Inferior parietal cortex (tissue), 1 donor: ENCODE measurements around the gene APLNR.
"Not testable (repeated sequence)": the region's sequence is repeated elsewhere in the genome, so short reads cannot be mapped to it uniquely, and the experiment has no call there.

Source experiments
- DNase-seq: peaks from one replicate; pipeline ENCODE4 v3.0.0-alpha.2; 2016; ENCODE audit errors: extremely low spot score

Gene APLNR

DNA sequence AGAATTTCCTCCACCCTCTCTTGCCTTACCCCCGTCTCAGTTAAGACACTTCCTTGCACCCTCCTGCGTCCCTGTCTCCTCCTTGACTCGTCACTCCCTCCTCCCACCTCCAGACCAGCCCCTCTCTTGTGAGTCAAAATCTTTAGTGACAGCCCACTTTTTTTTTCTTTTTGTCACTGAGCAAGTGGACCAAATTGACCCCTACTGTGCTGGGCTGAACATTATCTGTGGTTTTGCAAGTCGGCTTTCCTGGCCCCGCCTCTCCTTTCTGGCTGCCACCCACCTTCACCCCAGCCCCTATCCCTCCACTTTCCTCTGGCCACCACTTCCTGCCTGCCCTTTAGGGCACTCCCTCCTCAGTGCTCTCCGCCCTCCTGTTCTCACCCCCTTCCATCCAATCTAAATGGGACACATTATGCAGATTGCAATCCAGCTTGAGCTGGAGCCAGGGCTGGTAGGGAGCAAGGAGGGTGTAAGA lies at the start of gene APLNR:
Gene APLNR (minus strand): TSS at position 47 of the 478 bp plus-strand sequence. CDS start 246 bp downstream, outside the sequence.
- no peak for DNase-seq

DNA sequence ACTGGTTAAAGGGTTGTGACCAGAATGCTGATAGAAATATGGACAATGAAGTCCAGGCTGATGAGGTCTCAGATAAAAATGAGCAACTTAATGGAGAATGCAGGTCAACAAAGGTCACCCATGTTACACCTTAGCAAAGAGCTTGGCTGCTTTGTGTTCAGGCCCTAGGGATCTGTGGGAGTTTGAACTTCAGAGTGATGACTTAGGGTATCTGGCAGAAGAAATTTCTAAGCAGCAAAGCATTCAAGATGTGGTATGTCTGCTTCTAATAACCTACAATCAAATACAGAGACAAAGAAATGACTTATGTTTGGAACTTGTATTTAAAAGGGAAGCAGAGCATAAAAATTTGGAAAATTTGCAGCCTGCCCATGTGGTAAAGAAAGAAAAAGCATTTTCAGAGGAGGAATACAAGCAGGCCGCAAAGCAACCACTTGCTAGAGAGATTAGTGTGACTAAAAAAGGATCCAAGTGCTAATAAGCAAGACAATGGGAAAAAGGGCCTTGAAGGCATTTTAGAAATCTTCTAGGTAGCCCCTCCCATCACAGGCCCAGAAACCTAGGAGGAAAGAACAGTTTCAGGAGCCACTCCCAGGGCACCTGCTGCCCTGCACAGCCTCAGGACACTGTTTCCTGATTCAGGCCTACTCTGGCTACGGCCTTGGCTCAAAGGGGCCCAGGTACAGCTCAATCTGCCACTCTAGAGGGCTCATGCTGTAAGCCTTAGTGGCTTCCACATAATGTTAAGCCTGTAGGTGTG lies 46.4 kb upstream of the APLNR start:
- no peak for DNase-seq

- not testable (repeated sequence) for DNase-seq
Observed at GRCh38 chr11:57281546-57281945, 44.5 kb upstream of the APLNR start.

- no peak for DNase-seq
Observed at GRCh38 chr11:57279116-57279515, 42.1 kb upstream of the APLNR start.

DNA sequence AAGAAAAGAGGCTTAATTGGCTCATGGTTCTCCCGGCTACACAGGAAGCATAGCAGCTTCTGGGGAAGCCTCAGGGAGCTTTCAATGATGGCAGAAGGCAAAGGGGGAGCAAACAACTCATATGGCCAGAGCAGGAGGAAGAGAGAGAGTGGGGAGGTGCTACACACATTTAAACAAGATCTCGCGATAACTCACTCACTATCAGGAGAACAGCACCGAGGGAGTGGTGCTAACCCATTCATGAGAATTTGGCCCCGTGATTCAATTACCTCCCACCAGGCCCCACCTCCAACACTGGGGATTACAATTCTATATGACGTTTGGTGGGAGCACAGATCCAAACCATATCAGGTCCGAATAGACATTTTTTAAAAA lies 41.7 kb upstream of the APLNR start:
- DNase-seq = no peak

DNA sequence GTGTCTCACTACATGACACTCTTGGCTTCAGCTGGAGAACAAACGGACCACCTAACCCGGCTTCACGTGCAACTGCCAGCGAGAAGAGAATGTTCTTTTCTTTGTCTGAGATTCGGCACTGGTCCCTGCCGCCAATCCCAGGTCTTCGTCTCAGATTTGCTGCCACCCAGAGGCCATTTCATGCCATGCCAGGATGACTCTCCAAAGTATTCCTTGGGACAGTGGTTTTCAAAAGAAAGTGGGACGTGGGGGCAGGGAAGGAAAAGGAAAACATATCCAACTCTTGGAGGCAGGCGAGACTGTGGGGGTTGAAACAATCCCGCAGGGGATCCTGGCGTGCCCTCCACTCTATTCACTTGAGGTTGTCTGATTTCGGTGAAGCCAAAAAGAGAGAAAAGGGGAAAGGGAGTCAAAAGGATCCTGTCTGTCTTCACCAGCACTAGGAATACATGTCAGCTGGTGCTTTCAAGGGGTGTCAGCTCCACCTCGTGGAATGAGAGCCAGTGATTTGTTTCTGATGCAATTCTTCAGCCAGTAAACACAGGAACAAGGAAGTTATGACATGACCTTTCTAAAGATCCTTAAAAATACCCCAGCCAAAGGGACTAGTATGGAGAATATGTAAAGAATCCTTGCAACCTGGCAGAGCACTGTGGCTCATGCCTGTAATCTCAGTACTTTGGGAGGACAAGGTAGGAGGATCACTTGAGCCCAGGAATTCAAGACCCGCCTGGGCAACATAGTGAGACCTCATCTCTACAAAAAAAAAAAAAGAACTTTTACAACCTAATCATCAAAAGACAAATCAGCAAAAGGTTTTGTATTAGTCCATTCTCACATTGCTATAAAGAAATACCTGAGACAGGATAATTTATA lies 41.0 kb upstream of the APLNR start:
- DNase-seq = peak; percentile 78

GRCh38 chr11:57276971-57277675 lies 40.1 kb upstream of the APLNR start:
- no peak for DNase-seq

GRCh38 chr11:57276169-57276970 lies 39.3 kb upstream of the APLNR start:
- no peak for DNase-seq

DNA sequence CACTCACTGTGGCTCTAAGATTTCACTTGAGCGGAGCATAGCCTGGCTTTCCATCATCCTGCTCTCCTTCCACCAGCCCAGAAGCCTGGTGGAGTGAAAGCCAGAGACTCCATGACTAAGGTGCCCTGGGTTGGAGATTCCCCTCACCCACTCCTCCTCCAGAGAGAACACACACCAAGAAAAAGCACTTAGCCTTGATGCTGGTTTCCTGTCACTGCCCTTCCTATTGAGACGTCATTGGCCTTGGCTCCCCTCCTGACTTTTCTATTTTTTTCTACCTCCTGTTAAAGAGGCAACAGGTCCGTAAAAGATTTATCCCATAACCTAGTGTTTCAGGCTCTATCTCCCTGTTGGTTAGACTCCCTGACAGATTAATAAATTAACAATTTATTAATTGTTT lies 38.5 kb upstream of the APLNR start:
- no peak for DNase-seq

GRCh38 chr11:57274904-57275498 lies 38.0 kb upstream of the APLNR start:
- no peak for DNase-seq

DNA sequence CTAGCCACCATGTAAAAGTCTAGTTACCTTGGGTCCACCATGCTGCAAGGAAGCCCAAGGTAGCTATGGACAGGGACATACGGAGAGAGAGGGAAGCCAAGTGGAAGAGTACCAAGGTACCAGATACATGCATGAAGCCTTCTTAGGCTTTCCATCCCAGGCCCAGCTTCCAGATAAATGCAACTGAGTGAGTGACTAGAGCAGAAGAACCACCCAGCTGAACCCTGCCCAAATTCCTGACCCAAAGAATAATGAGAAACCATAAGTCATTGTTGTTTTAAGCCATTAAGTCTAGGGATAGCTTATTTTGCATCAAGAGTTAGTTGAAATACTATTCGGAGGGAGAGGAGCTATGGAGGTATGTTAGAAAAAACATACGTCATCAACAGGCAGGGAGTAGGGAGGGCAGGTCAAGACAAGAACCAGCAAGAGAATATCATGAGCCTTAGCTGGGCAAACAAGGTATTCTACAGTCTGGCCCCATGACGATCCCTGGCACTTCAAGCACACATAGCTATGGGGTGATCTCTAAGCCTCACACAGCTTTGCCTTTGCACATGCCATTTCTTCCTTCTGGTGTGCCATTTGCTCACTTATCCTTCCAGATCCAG lies 36.5 kb upstream of the APLNR start:
- DNase-seq = no peak

- no peak for DNase-seq
Observed at GRCh38 chr11:57269571-57270021, 32.5 kb upstream of the APLNR start.

DNA sequence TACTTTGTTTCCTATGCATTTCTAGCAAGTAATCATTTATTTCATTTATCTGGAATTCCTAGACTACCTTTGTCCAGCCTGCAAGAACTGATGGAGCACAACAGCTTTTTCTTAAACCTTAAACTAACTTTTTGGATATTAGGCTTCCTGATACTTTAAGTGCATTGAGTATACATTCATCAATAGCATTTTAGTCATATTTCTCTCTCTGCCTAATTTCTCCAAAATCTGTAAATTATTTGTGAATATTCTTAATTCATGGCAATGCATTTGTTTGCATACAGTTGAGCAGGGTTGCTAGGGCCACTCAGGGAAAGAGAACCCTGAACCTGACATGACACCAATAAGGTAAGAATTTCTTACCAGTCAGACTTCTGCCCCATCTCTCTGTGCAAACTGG lies 29.1 kb upstream of the APLNR start:
- no peak for DNase-seq

DNA sequence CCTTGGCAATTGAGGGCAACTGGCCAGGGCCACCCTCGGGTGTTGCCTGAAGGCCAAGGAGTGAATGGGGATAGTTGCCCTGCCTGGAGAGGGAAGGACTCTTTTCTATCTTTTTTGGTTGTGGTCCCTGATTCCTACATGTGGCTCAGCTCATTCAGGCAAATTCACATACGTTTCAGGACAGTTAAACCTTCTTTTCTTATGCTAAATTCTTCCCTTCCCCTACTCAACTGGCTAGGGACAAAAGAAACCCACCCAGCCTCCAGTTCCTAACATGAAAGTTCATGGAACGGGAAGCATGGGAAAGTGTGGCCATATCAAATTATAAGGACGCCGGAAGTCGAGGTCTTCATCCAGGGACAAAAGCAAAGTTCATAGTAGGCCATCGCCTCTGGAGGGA lies 26.3 kb upstream of the APLNR start:
- no peak for DNase-seq

GRCh38 chr11:57262157-57262556 lies 25.1 kb upstream of the APLNR start:
- DNase-seq = no peak

DNA sequence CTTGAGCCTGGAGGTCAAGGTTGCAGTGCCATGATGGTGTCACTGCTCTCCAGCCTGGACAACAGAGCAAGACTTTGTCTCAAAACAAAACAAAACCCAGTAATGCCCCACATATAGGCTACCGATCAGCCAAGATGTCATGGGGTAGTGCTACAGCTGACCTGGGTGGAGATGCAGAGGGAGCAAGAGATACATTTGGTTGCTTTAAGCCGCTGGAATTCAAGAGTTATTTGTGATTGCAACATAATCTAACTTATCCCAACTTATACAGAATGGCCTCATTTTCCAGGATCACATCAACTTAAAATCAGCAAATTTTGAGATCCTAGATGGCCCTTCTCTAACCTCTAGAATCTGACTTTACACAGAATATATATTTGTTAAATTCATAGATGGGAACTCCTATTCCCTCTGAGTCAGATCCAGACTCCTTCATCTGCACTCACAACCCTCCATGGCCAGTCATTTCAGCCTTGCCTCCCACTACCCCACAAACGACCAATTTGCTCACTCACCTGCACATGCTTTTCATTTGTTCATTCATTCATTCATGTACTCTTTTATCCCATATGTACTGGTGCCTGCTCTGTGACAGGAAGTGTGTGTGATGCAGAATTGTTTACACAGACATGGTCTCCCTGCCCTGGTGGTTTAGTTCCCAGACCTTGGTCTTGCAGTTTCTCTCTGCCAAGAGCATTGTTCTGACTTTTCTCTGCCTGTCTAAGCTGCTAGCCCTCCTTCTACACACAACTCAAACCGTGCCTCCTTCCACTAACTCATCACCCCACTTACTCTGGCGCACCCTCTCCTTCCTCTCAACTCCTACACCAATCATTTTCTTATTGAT lies 24.1 kb upstream of the APLNR start:
- DNase-seq = no peak

DNA sequence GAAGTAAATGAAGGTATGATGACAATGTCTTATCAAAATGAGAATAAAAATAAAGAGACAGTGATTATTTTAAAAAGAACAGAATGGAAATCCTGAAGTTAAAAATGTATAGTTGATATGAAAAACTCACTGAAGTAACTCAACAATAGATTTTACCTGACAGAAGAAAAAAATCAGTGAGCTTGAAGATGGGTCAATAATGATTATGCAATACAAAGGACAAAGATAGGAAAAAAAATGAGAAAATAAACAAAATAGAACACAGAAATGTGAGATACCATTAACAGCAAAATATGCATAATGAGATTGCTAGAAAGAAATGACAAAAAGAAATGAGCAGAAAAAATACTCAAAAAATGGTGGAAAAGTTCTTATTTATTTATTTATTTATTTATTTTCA lies 19.1 kb upstream of the APLNR start:
- DNase-seq = no peak

DNA sequence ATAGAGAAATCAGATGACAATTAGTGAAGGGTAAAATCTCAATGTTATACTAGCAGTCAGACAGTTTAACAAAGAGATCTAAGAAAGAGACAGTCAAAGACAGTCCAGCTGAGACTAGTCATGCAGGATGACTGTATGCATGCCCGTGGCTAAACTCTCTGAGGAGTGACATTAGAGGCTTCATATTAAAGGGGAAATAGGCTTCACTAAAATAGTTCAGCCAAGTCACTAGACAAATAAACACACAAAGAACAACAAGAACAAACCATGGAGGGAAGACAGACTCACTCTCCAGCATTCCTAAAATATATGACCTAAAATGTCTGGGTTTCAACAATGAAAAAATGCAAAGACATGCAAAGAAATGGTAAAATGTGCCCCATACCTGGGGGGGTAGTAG lies 18.6 kb upstream of the APLNR start:
- DNase-seq = no peak

DNA sequence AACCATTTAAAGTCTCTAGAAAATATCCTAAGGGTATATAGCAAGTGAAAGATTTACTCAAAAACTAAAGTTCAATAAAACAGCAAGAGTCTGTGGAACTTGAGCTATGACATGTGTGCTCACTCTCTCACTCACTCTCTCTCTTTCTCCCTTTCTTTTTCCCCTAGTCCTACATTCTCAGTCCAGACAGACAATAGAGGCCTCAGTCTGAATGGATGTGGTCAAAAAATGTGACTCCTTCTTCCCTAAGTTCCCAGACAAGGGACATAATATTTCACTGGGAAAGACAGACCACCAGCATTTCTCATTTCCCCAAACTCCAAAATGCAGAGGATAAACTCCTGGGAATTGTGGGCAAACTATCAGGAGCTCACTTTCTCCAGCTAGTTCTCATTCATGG lies 17.6 kb upstream of the APLNR start:
- DNase-seq = no peak
